Skin epidermis (tissue), 12 donors: ENCODE data around the gene GLYATL3.
A peak's percentile ranks its signal among the peaks of the same experiment; 100 is the strongest.
"Not testable (repeated sequence)": the region's sequence is repeated elsewhere in the genome, so short reads cannot be mapped to it uniquely, and the experiment has no call there.

Experiments used
- H3K27ac ChIP-seq, 21 experiments: fragments of 200-600 bp; sonication (generic) in 11 of 21; one replicate each; pipeline ENCODE4 v1.5.0; 2020; ENCODE audit warnings: mild to moderate bottlenecking in 3 of 21, inconsistent platforms in 2 of 21, moderate library complexity in 2 of 21
- H3K4me3 ChIP-seq, 7 experiments: fragments of 200-600 bp; sonication (generic) in 2 of 7; one replicate each; pipeline ENCODE4 v1.5.0; 2020; ENCODE audit warnings: inconsistent platforms in 2 of 7, mild to moderate bottlenecking in 2 of 7, moderate library complexity in 1 of 7

GLYATL3 gene

DNA sequence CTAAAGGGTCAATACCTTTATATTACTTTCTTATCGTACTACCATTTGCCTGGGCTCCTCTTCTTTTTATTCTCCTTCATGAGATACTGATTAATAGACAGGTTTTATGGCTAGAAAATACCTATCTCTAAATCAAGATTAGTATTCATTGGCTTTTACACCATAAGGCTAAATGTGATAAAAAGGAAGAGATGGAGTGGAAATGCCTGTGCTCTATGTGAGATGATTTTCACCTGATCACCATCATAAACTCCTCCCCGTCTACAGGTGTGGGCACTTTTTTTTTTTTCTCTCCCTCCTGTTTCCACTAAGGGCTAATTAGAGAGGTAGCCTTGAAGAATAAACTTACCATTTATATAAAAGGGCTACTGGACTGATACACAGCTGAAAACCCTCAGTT is at the start of gene GLYATL3:
Gene GLYATL3 (plus strand): TSS at position 301 of the 400 bp plus-strand sequence. CDS start 12,068 bp downstream, outside the sequence.
- Histone ChIP-seq H3K4me3 (no peak within 1 kb of the TSS), H3K27ac (no peak within 1 kb of the TSS)

DNA sequence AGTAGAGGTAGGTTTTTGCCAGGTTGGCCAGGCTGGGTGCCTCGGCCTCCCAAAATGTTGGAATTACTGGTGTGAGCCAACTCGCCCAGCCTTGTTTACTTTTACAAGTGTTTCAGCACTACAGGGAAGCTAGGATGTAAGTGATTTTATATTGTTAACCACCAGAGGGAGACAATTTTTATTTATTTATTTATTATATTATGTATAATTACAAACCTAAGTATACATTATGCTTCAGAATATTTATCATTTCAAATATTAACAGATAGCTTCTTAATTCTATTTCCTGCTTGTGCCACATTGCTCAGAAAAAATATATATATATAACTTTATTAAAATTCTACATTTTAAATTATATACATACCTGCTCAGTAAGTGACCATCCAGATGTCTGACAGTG is 46.5 kb upstream of the GLYATL3 start:
- Histone ChIP-seq H3K27ac (no peak overlapping the region), H3K4me3 (no peak overlapping the region)

GRCh38 chr6:49454787-49455709 is 44.7 kb upstream of the GLYATL3 start:
- Histone ChIP-seq H3K27ac (no peak overlapping the region), H3K4me3 (no peak overlapping the region)

- no peak overlapping the region for H3K4me3 ChIP-seq
Measured at GRCh38 chr6:49457771-49458170, 42.0 kb upstream of the GLYATL3 start.

DNA sequence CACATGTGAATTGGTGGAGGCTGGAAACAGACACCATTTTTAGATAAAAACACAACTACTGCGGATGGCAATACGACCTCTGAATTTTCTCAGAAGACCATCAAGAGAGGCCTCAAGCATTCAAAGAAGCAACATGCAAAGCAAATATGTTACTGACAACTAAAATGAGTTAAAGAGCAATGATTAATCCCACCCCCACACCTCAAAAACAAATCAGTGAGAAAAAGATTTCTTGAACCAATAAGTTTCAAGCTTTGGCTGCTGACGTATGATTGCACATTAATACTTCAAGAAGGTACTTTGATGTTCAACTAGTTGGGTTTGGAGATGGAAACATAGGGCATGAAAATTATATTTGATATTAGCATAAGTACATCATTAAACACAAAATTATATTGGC is 37.7 kb upstream of the GLYATL3 start:
- Histone ChIP-seq H3K4me3 (peak overlapping the region in 6 of 7 experiments; percentile 60 to 81 (median 76)), H3K27ac (peak overlapping the region in 7 of 21 experiments; percentile 80 to 95 (median 89))

More at GRCh38 chr6:49457771-49458170, 42.0 kb upstream of the GLYATL3 start:
- no peak overlapping the region for H3K27ac ChIP-seq

DNA sequence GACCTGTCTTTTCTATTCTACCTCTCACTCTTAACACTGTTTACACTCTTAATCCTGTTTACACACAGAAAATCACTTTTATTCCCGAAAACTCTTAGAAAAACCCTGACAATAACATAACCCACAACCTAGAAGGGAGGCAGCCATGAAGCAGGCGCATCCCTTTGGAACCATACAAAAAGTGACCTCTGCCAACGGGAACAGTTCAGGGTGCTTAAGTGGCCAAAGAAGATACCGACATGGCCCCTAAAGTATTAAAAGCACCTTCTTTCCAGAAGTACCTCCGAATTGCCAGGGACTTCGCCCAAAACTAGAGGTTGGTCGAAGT is 37.2 kb upstream of the GLYATL3 start:
- Histone ChIP-seq H3K4me3 (peak overlapping the region; percentile 55 to 81 (median 73)), H3K27ac (peak overlapping the region; percentile 33 to 95 (median 85))

GRCh38 chr6:49462927-49463611 is 36.7 kb upstream of the GLYATL3 start, which contains the start of the genes CENPQ and MMUT:
CENPQ (plus strand) TSS chr6:49463370; CDS start chr6:49470177, 6,807 bp downstream.
MMUT (minus strand) TSS chr6:49463253; CDS start chr6:49459466, 3,787 bp downstream.
- Histone ChIP-seq H3K27ac (peak within 1 kb of the TSS; percentile 33 to 95 (median 85)), H3K4me3 (peak within 1 kb of the TSS; percentile 55 to 81 (median 73))

DNA sequence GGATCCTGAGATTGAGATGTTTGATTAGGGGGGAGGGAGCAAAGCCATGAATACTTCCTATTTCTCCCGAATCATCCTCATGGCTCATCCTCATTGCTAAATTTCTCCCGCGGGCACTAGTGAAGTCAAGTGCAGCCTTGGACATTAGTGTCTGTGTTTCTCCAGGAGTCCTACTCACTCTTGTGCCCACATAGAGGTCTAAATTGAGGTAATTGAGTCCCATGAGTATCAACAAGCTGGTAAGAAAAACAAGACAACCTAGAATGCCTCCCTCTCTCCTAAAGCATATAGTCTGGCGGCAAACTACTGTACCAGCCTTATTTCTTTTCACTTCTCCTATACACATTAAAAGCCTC is 36.1 kb upstream of the GLYATL3 start:
- Histone ChIP-seq H3K4me3 (peak overlapping the region; percentile 55 to 81 (median 73)), H3K27ac (peak overlapping the region in 18 of 21 experiments; percentile 42 to 93 (median 86))

DNA sequence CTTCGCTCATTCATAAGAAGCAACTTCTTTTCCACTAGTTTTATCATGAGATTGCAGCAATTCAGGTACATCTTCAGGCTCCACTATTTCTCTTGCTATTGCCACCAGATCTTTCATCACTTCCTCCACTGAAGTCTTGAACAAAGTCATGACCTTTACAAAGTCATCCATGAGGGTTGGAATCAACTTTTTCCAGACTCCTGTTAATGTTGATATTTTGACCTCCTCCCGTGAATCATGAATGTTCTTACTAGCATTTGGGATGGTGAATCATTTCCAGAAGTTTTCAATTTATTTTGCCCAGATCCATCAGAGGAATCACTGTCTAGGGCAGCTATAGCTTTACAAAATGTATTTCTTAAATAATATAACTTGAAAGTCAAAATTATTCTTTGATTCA is 35.0 kb upstream of the GLYATL3 start:
- H3K27ac ChIP-seq = no peak overlapping the region
- H3K4me3 ChIP-seq = no peak overlapping the region

DNA sequence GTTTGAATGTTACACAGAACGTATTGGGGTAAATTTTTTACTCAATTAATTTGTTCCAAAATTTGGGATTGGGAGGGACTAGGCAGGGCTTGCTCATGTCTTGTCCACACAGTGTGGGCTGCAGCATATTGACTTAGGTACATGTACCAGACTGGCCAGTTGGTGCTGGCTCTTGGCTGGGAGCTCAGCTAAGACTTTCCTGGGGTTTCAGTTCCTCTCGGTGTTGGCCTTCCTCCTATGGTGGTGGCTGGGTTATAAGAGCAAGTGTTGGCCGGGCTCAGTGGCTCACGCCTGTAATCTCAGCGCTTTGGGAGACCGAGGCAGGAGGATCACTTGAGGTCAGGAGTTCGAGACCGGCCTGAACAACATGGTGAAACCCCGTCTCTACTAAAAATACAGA is 31.7 kb upstream of the GLYATL3 start:
- Histone ChIP-seq H3K4me3 (no peak overlapping the region), H3K27ac (no peak overlapping the region)

GRCh38 chr6:49476564-49476963 is 23.2 kb upstream of the GLYATL3 start:
- H3K4me3 ChIP-seq, H3K27ac ChIP-seq: not testable (repeated sequence)

DNA sequence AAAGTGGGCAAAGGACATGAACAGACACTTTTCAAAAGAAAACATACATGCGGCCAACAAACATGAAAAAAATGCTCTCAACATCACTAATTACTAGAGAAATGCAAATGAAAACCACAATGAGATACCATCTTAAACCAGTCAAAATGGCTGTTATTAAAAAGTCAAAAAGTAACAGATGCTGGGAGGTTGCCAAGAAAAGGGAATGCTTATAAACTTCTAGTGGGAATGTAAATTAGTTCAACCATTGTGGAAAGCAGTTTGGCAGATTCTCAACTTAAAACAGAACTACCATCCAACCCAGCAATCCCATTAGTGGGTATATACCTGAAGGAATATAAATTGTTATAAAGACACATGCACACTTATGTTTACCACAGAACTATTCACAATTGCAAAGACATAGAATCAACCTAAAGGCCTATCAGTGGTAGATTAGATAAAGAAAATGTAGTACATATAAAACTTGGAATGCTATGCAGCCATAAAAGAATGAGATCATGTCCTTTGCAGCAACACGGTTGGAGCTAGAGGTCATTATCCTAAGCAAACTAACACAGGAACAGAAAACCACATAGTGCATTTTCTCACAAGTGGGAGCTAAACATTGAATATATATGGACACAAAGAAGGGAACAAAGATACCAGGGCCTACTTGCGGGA is 20.3 kb upstream of the GLYATL3 start:
- Histone ChIP-seq H3K27ac (no peak overlapping the region), H3K4me3 (no peak overlapping the region)

DNA sequence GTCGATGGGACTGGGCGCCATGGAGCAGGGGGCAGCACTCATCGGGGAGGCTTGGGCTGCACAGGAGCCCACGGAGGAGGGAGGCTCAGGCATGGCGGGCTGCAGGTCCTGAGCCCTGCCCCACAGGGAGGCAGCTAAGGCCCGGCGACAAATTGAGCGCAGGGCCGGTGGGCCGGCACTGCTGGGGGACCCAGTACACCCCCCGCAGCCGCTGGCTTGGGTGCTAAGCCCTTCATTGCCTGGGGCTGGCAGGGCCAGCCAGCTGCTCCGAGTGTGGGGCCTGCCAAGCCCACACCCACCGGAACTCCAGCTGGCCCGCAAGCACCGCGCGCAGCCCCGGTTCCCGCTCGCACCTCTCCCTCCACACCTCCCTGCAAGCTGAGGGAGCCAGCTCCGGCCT is 17.9 kb upstream of the GLYATL3 start:
- not testable (repeated sequence) for H3K27ac ChIP-seq, H3K4me3 ChIP-seq

- not testable (repeated sequence) for H3K4me3 ChIP-seq, H3K27ac ChIP-seq
Measured at GRCh38 chr6:49483380-49483779, 16.3 kb upstream of the GLYATL3 start.

GRCh38 chr6:49490633-49491032 is 9.1 kb upstream of the GLYATL3 start:
- Histone ChIP-seq H3K4me3 (no peak overlapping the region), H3K27ac (no peak overlapping the region)

- Histone ChIP-seq H3K4me3 (no peak overlapping the region), H3K27ac (no peak overlapping the region)
Measured at GRCh38 chr6:49497304-49497703, 2.4 kb upstream of the GLYATL3 start.

DNA sequence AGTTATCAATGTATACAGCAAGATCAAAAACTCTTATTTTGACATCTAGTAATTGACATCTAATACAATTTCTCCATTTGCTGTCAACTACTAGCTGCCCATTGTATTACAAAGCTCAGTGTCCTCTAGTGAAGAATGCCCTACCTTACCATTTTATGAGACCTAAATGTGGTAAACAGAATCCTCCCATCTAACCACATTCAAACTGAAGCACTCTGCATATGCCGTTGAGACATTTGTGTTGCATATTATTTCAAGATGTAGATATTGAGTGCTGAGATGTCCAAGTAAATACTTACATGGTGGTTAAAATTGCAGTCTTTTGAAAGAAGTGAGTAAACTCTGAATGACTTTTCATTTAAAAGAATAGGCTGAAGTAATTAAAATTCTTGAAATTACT is 597 bp upstream of the GLYATL3 start:
- Histone ChIP-seq H3K4me3 (no peak overlapping the region), H3K27ac (no peak overlapping the region)

- H3K27ac ChIP-seq = no peak overlapping the region
- H3K4me3 ChIP-seq = no peak overlapping the region
Measured at GRCh38 chr6:49504666-49505065, 4.9 kb downstream of the GLYATL3 start.

- Histone ChIP-seq H3K4me3 (no peak overlapping the region), H3K27ac (no peak overlapping the region)
Measured at GRCh38 chr6:49506569-49507111, 6.9 kb downstream of the GLYATL3 start.

GRCh38 chr6:49509342-49509741 is 9.6 kb downstream of the GLYATL3 start:
- H3K27ac ChIP-seq = no peak overlapping the region

More at GRCh38 chr6:49509342-49509741, 9.6 kb downstream of the GLYATL3 start:
- H3K4me3 ChIP-seq = no peak overlapping the region
